Hepatocyte (in vitro differentiated cells): Measurements from ENCODE around the gene YBX3. TPM values are rescaled to one million over a fixed set of nuclear protein-coding genes. Genes with fewer than 3 reads are reported as not detected.

Experiments used
- DNase-seq: peaks from one replicate; pipeline ENCODE4 v3.0.0-alpha.2; 2016; ENCODE audit warnings: low spot score
- H2AFZ ChIP-seq: fragments of 200-600 bp; sonication (generic); 2 replicates; pipeline ENCODE4 v1.6.0; 2016; ENCODE audit warnings: antibody characterized with exemption, mild to moderate bottlenecking
- H3K27ac ChIP-seq: fragments of 200-600 bp; sonication (generic); 2 replicates; pipeline ENCODE4 v1.5.1; 2016; ENCODE audit warnings: mild to moderate bottlenecking
- H3K27me3 ChIP-seq: fragments of 200-600 bp; sonication (generic); 2 replicates; pipeline ENCODE4 v1.6.1; 2016
- H3K36me3 ChIP-seq: fragments of 200-600 bp; sonication (generic); replicated peaks from 2 replicates; pipeline ENCODE4 v1.5.1; 2016; ENCODE audit warnings: low read depth; ENCODE audit not compliant: insufficient read depth
- H3K4me1 ChIP-seq: fragments of 200-600 bp; sonication (generic); 2 replicates; pipeline ENCODE4 v1.5.1; 2016; ENCODE audit warnings: mild to moderate bottlenecking, moderate library complexity; ENCODE audit not compliant: insufficient read depth
- H3K4me2 ChIP-seq: fragments of 200-600 bp; sonication (generic); 2 replicates; pipeline ENCODE4 v1.6.0; 2016
- H3K4me3 ChIP-seq: fragments of 200-600 bp; sonication (generic); 2 replicates; pipeline ENCODE4 v1.5.1; 2016; ENCODE audit warnings: mild to moderate bottlenecking
- H3K79me2 ChIP-seq: fragments of 200-600 bp; sonication (generic); 2 replicates; pipeline ENCODE4 v1.6.0; 2017; ENCODE audit warnings: mild to moderate bottlenecking
- H3K9me2 ChIP-seq: fragments of 200-600 bp; sonication (generic); replicated peaks from 2 replicates; pipeline ENCODE4 v1.6.0; 2017; ENCODE audit warnings: mild to moderate bottlenecking; ENCODE audit not compliant: insufficient read depth
- H3K9me3 ChIP-seq: fragments of 200-600 bp; sonication (generic); 2 replicates; pipeline ENCODE4 v1.5.1; 2016; ENCODE audit warnings: low read depth, mild to moderate bottlenecking
- H4K20me1 ChIP-seq: fragments of 200-600 bp; sonication (generic); 2 replicates; pipeline ENCODE4 v1.6.0; 2016; ENCODE audit warnings: mild to moderate bottlenecking; ENCODE audit not compliant: insufficient read depth, poor library complexity, severe bottlenecking
- CTCF ChIP-seq: fragments of 200-600 bp; sonication (generic); IDR thresholded peaks from 2 replicates; pipeline ENCODE4 v1.5.1; 2016; ENCODE audit warnings: antibody characterized with exemption, mild to moderate bottlenecking; ENCODE audit not compliant: poor library complexity
- EZH2 ChIP-seq: fragments of 200-600 bp; sonication (generic); IDR thresholded peaks from 2 replicates; pipeline ENCODE4 v1.6.1; 2016; ENCODE audit warnings: antibody characterized with exemption, mild to moderate bottlenecking, borderline replicate concordance
- EZH2phosphoT487 ChIP-seq: fragments of 200-600 bp; sonication (generic); IDR thresholded peaks from one replicate; pipeline ENCODE4 v1.6.1; 2018; ENCODE audit warnings: antibody characterized with exemption, mild to moderate bottlenecking, low read depth, moderate library complexity; ENCODE audit not compliant: unreplicated experiment, severe bottlenecking
- WGBS: methylation state at CpG from one replicate; pipeline ENCODE4 v1.1.6; 2016; ENCODE audit warnings: low lambda C conversion rate; ENCODE audit errors: missing lambda C conversion rate; 5-methylcytosine and 5-hydroxymethylcytosine counted together
- polyA plus RNA-seq: library from polyadenylated mRNA; unstranded; fragments of >200 nt; fragmentation: Nextera tagmentation; extraction: Ambion mirVana; gene quantifications from 2 replicates; pipeline ENCODE4 v1.2.1, GENCODE V29; 2016
- total RNA-seq: library from RNA; depleted of rRNA; stranded (reverse); fragments of >200 nt; gene quantifications from 2 replicates; pipeline ENCODE4 v1.2.3, GENCODE V29; 2014

Gene YBX3
- total and polyA plus RNA-seq, 2 experiments from 2014 or later, result 83.4 to 218 TPM

GRCh38 chr12:10735428-10735827 lies 12.3 kb upstream of the YBX3 start:
- Histone ChIP-seq H4K20me1 (no peaks in the 10 kb centered on the region), H3K27ac (no peak overlapping the region), H3K4me1 (no peaks in the 10 kb centered on the region), H3K79me2 (no peaks in the 10 kb centered on the region), H3K9me2 (no peaks in the 10 kb centered on the region), H3K27me3 (peaks cover 4% of the 10 kb centered on the region), H2AFZ (no peak overlapping the region), H3K4me2 (no peak overlapping the region), H3K36me3 (no peaks in the 10 kb centered on the region), H3K4me3 (no peak overlapping the region), H3K9me3 (no peaks in the 10 kb centered on the region)
- DNase-seq, result no peak
- TF ChIP-seq EZH2phosphoT487, result no peak
- TF ChIP-seq CTCF, result no peak
- no peak for TF ChIP-seq EZH2

GRCh38 chr12:10732549-10732948 lies 9.4 kb upstream of the YBX3 start:
- no peak for TF ChIP-seq CTCF
- no peak for TF ChIP-seq EZH2phosphoT487
- TF ChIP-seq EZH2, result no peak
- Histone ChIP-seq H3K27ac (no peak overlapping the region), H3K4me3 (no peak overlapping the region), H3K27me3 (peaks cover 4% of the 10 kb centered on the region), H3K4me2 (no peak overlapping the region), H3K4me1 (no peaks in the 10 kb centered on the region), H2AFZ (no peak overlapping the region), H3K9me2 (no peaks in the 10 kb centered on the region), H3K36me3 (no peaks in the 10 kb centered on the region), H3K9me3 (no peaks in the 10 kb centered on the region), H3K79me2 (no peaks in the 10 kb centered on the region), H4K20me1 (no peaks in the 10 kb centered on the region)
- 83% methylated on average over 4 of the region's 4 CpGs for WGBS
- no peak for DNase-seq

- H2AFZ ChIP-seq, result no peak overlapping the region
- no peak for DNase-seq
These were observed 8.9 kb upstream of the YBX3 start for GRCh38 chr12:10732066-10732465.

More at GRCh38 chr12:10732066-10732465, 8.9 kb upstream of the YBX3 start:
- H3K4me3 ChIP-seq, result no peak overlapping the region
- H3K4me1 ChIP-seq, result no peaks in the 10 kb centered on the region
- H3K9me3 ChIP-seq, result no peaks in the 10 kb centered on the region
- H3K79me2 ChIP-seq, result no peaks in the 10 kb centered on the region
- no peaks in the 10 kb centered on the region for H4K20me1 ChIP-seq
- H3K4me2 ChIP-seq, result no peak overlapping the region
- TF ChIP-seq EZH2 (no peak), CTCF (no peak), EZH2phosphoT487 (no peak)
- peaks cover 4% of the 10 kb centered on the region for H3K27me3 ChIP-seq
- 95% methylated on average over 2 of the region's 2 CpGs for WGBS
- H3K36me3 ChIP-seq, result no peaks in the 10 kb centered on the region
- no peak overlapping the region for H3K27ac ChIP-seq
- H3K9me2 ChIP-seq, result no peaks in the 10 kb centered on the region
